ENCODE data around the gene PSMC1.

Gene PSMC1

GRCh38 chr14:90276646-90277367, 20.5 kb downstream of the PSMC1 start:
- no peak for DNase-seq (ENCODE audit: low read depth)

DNA sequence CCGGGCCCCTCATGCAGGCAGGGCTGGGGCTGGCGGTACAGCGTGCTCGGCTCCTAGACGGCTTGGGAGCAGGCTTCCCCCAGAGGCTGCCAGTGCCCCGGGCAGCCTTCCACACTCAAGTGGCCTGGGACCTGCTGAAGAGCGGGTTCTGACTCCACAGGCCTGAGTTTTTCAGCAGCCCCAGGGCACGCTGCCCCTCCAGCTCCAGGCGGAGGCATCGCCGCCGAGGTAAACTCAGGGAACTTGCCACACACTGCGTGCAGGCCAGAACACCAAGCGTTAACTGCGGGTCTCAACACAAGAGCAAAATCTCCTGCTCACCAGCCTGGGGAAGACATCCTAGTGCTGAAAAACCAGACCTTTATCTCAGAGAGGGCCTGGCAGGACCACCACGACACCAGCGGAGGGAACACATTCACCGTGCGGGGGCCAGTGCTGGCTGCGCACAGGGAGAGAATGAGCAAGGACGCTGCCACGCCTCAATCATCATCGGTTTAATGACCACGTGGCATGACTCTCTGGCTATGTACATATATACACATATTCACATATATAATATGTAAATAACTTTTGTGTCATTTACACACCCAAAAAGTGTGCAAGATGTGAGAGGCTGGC, 21.3 kb downstream of the PSMC1 start:
- DNase-seq (ENCODE audit: low read depth) = no peak

DNA sequence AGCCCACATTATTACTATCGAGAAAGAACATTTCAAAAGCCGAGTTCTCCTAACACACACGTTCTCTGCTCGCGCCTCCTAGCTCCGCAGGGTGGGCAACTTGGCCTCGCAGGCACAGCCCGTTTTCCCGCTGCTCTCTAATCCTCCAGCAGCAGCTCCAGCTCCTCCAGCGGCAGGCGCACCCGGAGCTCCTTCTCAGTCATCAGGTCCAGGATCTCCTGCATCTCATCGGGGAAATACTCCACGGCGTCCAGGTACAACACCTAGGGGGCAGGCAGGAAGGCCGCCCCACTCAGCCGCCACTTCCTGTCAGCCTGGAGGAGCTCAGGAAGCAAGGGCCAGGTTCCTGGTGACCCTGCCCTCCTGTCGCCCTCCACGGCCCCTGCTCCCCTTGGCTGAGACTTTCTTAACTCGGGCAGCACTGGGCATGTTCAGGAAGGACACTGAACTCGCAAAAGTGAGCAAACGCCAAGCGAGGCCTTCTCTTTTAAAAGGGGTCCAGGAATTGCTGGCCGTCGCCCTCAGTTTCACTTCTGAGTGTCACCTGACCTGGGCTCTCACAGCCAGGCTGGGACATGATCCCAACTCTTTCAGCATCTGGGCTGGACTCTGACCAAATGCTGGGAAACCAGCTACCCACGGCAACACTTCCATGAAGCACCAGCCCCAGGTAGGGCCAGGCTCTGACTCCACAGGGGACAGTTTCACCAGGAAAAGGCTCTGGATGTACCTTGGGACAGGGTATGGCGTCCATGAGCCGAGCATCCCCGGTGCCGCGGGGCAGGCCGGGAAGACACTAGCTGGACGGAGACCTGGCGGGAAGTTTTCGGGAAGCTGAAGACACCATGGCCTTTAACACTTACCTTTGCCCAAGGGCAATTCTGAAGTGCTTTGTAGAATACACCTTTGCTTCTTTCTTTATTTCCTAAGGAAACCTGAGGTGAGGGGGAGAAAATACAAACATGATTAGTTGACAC, 22.1 kb downstream of the PSMC1 start:
- DNase-seq (ENCODE audit: low read depth) = no peak

DNA sequence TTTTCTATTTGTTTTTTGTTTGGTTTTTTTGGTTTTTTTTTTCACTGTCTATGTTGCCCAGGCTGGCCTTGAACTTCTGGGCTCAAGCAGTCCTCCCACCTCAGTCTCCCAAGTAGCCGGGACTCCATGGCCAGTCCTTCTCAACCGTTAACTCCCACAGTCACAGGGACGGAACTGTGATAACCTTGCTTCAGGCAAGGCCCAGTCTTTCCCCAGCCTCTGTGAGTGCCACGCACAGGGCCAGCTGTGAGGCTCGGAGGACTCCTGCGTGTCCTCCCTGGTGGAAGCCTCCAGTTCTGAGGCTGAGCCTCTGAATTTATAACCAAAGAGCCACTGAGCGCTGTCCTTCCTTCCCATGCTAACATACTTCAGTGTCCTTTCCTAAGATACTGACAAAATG, 23.7 kb downstream of the PSMC1 start:
- no peak for DNase-seq (ENCODE audit: low read depth)

DNA sequence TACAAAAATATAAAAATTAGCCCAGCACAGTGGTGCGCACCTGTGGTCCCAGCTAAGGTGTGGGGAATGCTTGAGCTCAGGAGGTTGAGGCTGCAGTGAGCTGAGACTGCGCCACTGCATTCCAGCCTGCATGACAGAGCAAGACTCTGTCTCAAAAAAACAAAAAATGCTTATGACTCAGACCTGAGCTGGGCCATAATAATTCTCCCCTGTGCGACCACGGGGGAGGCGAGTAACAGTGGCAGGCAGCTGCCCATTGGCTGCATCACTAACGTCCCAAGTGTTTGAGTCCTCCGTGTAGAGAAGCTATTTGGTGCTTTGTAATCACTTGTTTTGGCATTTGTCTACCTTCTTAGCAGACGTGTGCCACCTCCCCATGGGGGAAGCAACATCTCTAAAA, 24.9 kb downstream of the PSMC1 start:
- DNase-seq (ENCODE audit: low read depth) = peak; percentile 32

DNA sequence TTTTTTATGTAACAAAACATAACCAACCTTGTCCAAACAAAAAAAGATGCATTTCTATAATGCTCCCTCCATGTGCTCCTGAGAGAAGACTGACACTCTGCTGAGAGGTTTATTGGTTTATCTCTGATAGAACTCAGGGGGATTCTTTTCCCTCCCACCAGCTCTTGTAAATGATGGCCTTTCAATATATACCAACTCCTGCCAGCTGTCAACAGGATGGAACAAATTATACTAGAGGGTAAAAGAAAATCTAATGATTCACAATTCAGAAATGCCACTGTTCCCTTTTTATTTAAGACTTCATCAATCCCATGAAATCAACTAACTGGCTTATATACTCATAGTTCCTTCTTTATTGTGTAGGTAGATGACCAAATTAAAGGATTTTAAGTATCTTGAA, 25.4 kb downstream of the PSMC1 start:
- no peak for DNase-seq (ENCODE audit: low read depth)

DNA sequence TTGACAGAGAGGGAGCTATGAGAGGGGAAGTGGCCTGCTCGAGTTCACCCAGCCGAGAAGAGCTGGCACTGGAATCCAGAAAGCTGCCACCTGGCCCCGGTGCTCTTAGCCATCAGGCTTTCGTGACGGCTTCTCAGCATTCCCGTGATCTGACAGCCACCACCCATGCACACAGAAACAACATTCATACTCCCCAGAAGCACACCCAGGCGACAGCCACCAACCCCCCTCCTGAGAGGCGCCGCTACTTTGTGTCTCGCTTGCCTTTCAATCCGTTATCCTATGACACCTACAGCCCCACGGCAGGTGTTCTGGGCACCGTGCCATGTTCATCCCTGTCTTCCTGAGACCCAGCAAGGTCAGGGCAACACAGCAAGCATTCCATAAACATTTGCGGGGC, 31.4 kb downstream of the PSMC1 start:
- DNase-seq (ENCODE audit: low read depth) = no peak

DNA sequence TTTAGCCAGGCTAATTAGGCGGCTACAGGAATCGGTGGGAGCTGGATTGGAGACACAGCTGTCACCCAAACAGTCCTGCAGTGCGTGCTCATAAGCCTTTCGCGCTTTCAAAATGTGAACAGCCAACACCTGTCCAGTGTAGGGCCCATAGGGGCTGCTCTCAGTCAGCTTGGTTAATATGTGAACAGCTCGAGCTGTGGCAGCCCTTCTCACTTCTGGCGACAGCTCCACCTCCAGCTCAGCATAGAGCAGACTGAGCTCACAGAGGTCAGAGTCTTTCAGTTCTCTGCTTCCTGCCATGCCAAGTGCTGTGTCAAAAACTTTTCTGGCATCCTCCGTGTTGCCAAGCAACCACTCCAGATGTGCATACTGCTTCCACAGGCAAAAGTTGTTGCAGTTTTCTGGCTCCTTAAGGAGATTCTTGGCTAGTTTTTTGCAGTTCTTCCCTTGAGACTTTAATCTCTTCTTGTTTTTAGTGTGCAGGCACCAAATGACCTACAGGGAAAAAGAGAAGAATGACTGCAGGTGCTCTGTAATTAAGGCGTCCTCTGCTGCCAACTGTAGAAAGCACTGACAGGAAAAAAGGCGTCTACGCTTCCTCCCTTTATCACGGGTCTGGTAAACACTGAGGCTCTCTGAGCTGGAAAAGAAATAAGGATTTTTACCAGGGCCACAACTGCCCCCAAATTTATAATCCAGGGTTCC, 32.5 kb downstream of the PSMC1 start:
- no peak for DNase-seq (ENCODE audit: low read depth)

GRCh38 chr14:90290337-90291011, 34.1 kb downstream of the PSMC1 start:
- no peak for DNase-seq (ENCODE audit: low read depth)

GRCh38 chr14:90291699-90292098, 35.3 kb downstream of the PSMC1 start:
- no peak for DNase-seq (ENCODE audit: low read depth)

DNA sequence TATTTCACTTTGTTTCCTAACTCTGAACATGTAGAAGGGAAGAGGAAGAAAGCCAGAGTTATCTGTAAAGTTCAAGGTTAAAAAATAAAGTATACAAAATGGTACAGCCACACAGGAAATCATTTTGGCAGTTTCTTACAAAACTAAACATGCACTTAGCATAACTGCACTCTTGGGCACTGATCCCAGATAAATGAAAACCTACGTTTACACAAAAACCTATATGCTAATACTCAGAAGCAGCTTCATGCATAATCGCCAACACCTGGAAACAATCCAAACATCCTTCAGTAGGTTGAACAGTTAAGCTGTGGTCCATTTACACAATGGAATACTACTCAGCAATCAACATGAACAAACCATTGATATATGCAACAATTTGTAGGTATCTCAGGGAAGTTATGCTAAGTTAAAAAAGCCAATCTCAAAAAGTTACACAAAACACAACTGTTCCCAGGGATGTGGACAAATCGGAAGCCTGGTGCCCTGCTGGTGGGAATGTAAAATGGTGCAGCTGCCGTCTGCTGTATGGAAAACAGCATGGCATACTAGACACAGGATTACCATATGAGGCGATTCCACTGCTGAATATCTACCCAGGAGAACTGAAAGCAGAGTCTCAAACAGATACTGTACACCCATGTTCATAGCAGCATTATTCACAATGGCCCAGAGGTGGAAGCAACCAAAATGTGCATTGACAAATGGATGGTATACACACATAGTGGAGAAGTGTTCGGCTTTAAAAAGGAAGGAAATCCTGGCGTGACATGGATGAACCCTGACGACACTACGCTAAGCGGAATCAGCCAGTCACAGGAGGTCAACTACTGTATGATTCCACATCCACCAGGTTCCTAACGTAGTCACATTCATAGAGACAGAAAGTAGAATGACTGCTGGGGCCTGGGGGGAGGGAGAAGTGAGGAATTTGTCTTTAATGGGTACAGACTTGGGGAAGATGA, 37.7 kb downstream of the PSMC1 start:
- no peak for DNase-seq (ENCODE audit: low read depth)

- no peak for DNase-seq (ENCODE audit: low read depth)
These were observed 38.5 kb downstream of the PSMC1 start for GRCh38 chr14:90294872-90295271.

DNA sequence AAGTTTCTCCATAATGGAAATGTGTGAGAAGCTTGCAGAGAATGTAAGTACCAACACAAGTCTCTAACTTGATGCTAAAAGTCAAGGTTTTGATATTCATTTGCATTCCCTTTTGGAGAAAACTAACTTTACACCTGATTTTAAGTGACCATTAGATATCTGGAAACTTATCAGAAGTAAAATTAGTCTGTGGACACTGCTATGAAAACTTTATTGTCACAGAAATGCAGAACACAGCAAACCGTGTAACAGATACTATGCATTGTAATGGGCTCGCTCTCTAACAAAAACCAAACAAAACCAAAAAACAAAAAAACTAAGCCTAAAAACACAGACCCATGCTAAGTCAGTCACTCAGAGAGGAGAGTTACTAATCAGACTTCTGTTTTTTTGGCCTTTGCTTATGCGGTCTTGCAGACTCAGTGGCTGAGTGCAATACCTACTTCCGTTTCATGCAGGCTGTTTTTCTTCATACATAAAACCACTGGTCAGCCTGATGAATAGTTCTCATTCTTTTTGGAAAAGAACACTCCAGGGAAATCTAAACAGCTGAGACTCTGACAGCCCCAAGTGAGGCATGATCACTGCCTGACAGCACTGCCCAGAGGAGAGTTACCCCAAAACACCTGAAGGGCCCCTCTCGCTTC, 39.6 kb downstream of the PSMC1 start:
- DNase-seq (ENCODE audit: low read depth) = no peak

- DNase-seq (ENCODE audit: low read depth) = no peak
These were observed 40.3 kb downstream of the PSMC1 start for GRCh38 chr14:90296641-90297040.

GRCh38 chr14:90297876-90298629, 41.7 kb downstream of the PSMC1 start:
- no peak for DNase-seq (ENCODE audit: low read depth)

GRCh38 chr14:90299408-90299807, 43.1 kb downstream of the PSMC1 start:
- DNase-seq (ENCODE audit: low read depth) = no peak

DNA sequence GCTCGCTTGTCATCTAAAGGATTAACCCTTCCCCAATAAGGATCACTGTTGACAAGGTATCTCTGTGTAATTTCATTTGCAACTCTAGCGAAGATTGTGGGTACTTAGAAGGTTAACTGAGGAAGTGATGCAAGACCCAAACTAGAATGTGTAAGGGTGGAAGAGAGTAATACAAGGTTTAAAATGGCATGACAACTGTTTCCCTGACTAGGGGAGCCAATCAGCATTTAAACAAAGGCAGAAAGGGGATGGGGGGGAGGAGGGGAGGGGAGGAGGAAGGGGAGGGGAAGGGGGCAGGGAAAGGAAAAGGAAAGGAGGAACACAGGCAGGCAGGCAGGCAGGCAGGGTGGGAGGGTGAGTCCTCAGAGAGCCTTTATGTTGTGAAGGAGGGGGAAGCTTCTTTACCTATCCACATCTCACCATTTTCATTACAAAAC, 44.3 kb downstream of the PSMC1 start:
- no peak for DNase-seq (ENCODE audit: low read depth)

GRCh38 chr14:90301122-90301521, 44.8 kb downstream of the PSMC1 start:
- no peak for DNase-seq (ENCODE audit: low read depth)

DNA sequence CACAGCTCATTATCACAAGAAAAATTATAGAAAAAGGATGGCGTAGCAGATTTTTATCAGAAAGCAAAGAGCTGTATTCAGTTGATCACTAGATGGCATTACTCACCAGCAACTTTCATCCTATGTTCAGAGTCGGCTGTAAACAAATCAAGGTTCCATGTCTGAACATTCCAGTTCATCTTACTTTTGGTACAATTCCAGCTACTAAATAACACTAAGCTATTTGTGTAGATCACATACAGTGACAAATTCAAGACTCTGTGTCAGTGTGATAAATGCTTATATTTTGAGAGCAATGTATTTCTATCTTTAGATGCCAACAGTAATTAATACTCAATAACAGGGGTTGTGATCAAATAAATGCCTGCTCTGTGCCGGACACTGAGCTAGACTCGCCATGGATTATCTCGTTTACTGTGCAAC, 45.3 kb downstream of the PSMC1 start:
- no peak for DNase-seq (ENCODE audit: low read depth)

Data from GM04504 (cell line).